NB4 (cell line): ENCODE results near the gene IDE.

Experiments
- DNase-seq: peaks from one replicate; pipeline ENCODE4 v3.0.0; 2010; ENCODE audit warnings: low read depth
- H3K4me3 ChIP-seq: one replicate; pipeline ENCODE4 v1.5.1; 2011; ENCODE audit warnings: mild to moderate bottlenecking, low read depth, low read length, moderate library complexity
- MYC ChIP-seq: IDR thresholded peaks from 2 replicates; pipeline ENCODE4 v1.6.1; 2011; ENCODE audit warnings: low read depth, low read length
- POLR2A ChIP-seq: IDR thresholded peaks from 2 replicates; pipeline ENCODE4 v1.6.1; 2011; ENCODE audit warnings: mild to moderate bottlenecking; ENCODE audit not compliant: insufficient read length; ENCODE audit errors: extremely low read depth
- TF ChIP-seq, protein P1 (sequence below): IDR thresholded peaks from 2 replicates; pipeline ENCODE4 v1.6.1; 2011; ENCODE audit warnings: low read depth, low read length
- TF ChIP-seq, protein P2 (sequence below): IDR thresholded peaks from one replicate; pipeline ENCODE4 v1.5.1; 2012; ENCODE audit warnings: low read depth, low read length

Gene IDE

DNA sequence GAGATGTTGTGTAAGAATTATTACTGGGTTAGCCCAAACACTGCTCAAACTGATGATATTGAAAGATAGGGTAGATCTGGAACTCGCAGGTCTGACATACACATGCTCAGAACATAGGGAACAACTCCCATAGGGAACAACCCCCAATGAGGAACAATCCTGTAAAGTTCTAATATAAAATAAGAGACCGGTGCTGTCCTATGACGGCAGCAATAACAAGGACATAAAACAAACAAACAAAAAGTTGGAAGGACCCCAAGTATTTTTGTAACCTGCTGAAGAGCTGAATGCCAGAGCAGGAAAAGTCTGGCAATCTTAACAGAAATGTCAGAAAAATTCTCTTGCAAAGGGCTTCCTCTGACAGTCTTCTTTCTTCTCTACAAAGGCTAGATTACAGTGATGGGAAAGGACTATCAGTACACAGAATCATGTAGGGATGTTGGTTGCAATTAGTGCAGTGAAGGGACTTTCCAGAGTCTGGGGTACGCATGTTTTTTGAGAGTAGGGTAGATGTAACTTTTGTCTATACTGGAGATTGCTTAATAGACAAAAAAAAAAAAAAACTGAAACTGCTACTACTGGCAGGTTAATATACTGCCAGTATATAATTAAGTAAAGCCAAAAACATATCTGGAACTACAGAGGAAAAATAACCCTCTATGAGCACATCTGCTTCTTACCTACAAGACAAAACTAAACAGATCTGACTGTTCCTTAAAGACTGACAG is 35.5 kb downstream of the IDE start:
- DNase-seq, result no peak
- no peak for TF ChIP-seq POLR2A
- TF ChIP-seq, protein P1, sequence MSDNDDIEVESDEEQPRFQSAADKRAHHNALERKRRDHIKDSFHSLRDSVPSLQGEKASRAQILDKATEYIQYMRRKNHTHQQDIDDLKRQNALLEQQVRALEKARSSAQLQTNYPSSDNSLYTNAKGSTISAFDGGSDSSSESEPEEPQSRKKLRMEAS, result no peak
- no peak for TF ChIP-seq MYC
- TF ChIP-seq, protein P2, sequence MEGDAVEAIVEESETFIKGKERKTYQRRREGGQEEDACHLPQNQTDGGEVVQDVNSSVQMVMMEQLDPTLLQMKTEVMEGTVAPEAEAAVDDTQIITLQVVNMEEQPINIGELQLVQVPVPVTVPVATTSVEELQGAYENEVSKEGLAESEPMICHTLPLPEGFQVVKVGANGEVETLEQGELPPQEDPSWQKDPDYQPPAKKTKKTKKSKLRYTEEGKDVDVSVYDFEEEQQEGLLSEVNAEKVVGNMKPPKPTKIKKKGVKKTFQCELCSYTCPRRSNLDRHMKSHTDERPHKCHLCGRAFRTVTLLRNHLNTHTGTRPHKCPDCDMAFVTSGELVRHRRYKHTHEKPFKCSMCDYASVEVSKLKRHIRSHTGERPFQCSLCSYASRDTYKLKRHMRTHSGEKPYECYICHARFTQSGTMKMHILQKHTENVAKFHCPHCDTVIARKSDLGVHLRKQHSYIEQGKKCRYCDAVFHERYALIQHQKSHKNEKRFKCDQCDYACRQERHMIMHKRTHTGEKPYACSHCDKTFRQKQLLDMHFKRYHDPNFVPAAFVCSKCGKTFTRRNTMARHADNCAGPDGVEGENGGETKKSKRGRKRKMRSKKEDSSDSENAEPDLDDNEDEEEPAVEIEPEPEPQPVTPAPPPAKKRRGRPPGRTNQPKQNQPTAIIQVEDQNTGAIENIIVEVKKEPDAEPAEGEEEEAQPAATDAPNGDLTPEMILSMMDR, result no peak
- H3K4me3 ChIP-seq, result no peak overlapping the region

DNA sequence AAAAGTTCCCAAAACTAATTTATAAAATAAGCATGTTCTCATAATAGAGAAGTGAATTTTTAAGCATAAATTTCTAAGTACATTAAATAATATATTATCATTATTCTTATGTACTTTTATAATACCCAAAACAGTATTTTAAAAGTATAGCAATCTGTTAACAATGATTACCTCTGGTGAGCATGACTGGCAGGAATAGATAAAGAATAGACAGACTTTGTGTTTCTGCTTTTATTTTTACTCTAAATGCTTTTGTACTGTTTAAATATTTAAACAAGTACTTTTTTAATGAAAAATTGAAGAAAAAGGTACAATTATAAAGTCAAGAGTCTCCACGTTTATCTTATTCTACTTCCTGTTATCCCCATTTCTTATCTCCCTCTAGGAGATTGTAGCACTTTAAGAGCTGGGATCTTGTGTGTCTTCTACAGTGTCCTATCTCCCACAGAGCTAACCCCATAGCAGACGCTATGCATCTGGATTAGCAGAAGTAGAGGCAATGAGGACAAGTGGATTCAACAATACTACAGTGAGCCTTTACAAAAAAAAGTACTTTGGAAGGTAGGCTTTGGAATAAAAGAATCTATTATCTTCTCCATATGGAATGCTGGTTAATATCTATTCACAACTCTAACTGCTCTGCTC is 42.9 kb downstream of the IDE start:
- no peak overlapping the region for H3K4me3 ChIP-seq
- TF ChIP-seq, protein P1, result no peak
- TF ChIP-seq, protein P2, result no peak
- DNase-seq, result no peak

DNA sequence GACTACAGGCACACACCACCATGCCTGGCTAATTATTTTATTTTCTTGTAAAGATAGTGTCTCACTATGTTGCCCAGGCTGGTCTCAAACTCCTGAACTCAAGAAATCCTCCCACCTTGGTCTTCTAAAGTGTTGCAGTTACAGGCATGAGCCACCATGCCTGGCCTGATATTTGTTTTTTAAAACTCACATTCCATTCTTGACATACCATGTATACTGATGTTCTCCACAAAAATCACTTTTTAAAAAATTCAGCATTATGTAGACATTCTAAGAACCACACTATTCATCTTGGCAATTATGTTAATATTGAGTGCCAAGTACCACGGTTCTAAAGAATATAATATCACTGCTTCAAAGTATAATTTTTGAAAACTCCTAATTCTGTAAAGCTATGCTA is 43.5 kb downstream of the IDE start:
- TF ChIP-seq POLR2A (no peak), MYC (no peak)
- TF ChIP-seq, protein P1, result no peak
- TF ChIP-seq, protein P2, result no peak
- H3K4me3 ChIP-seq, result no peak overlapping the region
- DNase-seq, result no peak

DNA sequence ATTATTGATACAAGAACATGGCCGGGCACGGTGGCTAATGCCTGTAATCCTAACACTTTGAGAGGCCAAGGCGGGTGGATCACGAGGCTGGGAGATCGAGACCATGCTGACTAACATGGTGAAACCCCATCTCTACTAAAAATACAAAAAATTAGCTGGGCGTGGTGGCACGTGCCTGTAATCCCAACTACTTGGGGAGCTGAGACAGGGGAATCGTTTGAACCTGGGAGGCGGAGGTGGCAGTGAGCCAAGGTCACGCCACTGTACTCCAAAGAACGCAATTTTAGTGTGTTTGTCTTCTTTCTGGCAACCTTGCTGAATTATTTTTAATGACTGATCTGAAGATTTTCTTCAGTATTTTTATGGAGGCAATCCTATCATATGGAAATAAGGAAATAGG is 46.2 kb downstream of the IDE start:
- DNase-seq, result no peak

DNA sequence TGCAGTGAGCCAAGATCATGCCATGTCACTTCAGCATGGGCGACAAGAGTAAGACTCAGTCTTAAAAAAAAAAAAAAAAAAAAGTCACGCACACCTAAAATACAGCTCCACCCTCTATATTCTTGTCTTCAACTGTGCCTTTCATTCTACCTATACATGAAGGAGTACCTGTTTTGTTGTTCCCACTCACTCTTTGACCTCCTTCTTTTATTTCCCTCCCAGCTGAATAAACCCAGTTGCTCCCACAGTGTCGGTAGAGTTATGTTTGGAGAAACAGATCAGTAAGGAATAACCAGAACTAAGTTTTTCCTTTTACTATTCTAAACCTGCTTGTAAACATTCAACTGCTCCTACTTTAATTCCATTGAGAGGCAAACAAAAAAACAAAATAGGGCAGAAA is 50.3 kb downstream of the IDE start:
- H3K4me3 ChIP-seq, result no peak overlapping the region
- DNase-seq, result no peak
- TF ChIP-seq, protein P1, result no peak
- TF ChIP-seq POLR2A (no peak), MYC (no peak)
- TF ChIP-seq, protein P2, result no peak

More for the DNA sequence above, 46.2 kb downstream of the IDE start:
- no peak overlapping the region for H3K4me3 ChIP-seq
- TF ChIP-seq, protein P2, result no peak
- TF ChIP-seq MYC (no peak), POLR2A (no peak)
- TF ChIP-seq, protein P1, result no peak
